ENCODE measurements around the gene FCN1. TPM values are rescaled to one million over a fixed set of nuclear protein-coding genes. Genes with fewer than 3 reads are reported as not detected.

The FCN1 gene
- polyA plus RNA-seq, 1 donor (not counting 4 experiments of a cell fraction or from before 2014, with no cell fraction given), result not detected

DNA sequence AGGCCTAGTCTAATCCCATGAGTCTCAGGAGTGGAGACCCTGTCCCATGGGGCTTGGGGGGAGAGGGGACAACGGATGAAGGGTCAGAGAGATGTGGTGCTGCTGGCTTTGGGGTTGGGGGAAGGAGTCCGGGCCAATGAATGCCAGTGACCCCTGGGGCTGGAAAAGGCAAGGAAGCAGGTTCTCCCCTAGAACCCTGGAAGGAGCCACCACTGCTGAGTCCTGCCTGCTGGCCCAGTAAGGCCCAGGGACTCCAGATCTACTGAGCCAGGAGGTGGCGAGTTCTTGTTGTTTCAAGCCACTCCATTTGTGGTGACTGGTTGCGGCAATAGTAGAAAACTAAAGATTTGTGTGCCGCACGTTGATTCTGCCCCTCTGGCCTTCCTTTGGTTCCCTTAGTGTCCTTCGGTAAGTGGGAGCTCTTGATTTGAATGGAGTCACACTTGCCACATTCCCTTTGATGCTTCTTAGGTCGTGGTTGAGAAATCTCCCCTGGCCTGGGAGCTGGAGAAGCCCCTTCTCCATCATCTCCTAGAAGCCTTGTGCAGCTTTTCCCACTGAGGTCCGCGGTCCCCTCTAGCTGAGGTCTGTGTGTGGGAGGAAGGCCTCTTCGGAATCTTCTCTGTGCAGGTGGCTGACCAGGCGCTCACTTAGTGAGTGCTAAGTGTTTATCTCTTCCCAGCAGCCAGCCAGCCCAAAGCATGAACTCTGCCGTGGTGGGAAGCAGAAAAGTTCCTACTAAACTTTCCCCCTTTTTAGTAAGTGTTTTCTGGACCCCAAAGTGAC, 9.0 kb downstream of the FCN1 start:
- H3K36me3 ChIP-seq (ENCODE audit: control insufficient read depth in 2 of 2, extremely low read depth in 1 of 2, insufficient read depth in 2 of 2, low read length in 2 of 2), result no peaks in the 10 kb centered on the region
- no peak overlapping the region for H3K9ac ChIP-seq (ENCODE audit: control insufficient read depth, extremely low read depth, insufficient read depth, low read length)
- H3K9me3 ChIP-seq (ENCODE audit: control insufficient read depth, low read depth, low read length), result no peaks in the 10 kb centered on the region
- no peak overlapping the region for H3K27ac ChIP-seq (ENCODE audit: control insufficient read depth, insufficient read depth, low read length)
- DNase-seq (ENCODE audit: low read depth, low spot score) (no peak), FAIRE-seq (no peak)
- no peak for TF ChIP-seq EZH2 (IDR thresholded peaks at IDR 0.05; ENCODE audit: low read length)
- TF ChIP-seq, protein P1, sequence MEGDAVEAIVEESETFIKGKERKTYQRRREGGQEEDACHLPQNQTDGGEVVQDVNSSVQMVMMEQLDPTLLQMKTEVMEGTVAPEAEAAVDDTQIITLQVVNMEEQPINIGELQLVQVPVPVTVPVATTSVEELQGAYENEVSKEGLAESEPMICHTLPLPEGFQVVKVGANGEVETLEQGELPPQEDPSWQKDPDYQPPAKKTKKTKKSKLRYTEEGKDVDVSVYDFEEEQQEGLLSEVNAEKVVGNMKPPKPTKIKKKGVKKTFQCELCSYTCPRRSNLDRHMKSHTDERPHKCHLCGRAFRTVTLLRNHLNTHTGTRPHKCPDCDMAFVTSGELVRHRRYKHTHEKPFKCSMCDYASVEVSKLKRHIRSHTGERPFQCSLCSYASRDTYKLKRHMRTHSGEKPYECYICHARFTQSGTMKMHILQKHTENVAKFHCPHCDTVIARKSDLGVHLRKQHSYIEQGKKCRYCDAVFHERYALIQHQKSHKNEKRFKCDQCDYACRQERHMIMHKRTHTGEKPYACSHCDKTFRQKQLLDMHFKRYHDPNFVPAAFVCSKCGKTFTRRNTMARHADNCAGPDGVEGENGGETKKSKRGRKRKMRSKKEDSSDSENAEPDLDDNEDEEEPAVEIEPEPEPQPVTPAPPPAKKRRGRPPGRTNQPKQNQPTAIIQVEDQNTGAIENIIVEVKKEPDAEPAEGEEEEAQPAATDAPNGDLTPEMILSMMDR (optimal IDR thresholded peaks at IDR 0.05 in 1 of 3, IDR thresholded peaks at IDR 0.05 in 1 of 3, conservative IDR thresholded peaks at IDR 0.05 in 1 of 3; ENCODE audit: extremely low read depth in 1 of 3, insufficient read depth in 2 of 3, low read length in 3 of 3), result no peak
- no peaks in the 10 kb centered on the region for H3K27me3 ChIP-seq (ENCODE audit: control insufficient read depth, extremely low read depth, insufficient read depth, low read length)
- H2AFZ ChIP-seq (ENCODE audit: control insufficient read depth, low read length), result no peak overlapping the region
- H3K79me2 ChIP-seq (ENCODE audit: control insufficient read depth, insufficient read depth, low read length), result no peaks in the 10 kb centered on the region
- H4K20me1 ChIP-seq (ENCODE audit: control insufficient read depth, extremely low read depth, insufficient read depth, low read length), result no peaks in the 10 kb centered on the region
- H3K4me1 ChIP-seq (ENCODE audit: control insufficient read depth, extremely low read depth, insufficient read depth, low read length), result no peaks in the 10 kb centered on the region
- H3K4me3 ChIP-seq (ENCODE audit: control insufficient read depth in 2 of 3, extremely low read depth in 1 of 3, insufficient read depth in 2 of 3, low read depth in 1 of 3, low read length in 3 of 3), result no peak overlapping the region
- H3K4me2 ChIP-seq (ENCODE audit: control insufficient read depth, extremely low read depth, insufficient read depth, low read depth, low read length), result no peak overlapping the region
- dilution Hi-C loops (cut with MboI; ENCODE audit: extremely low pct_ligation_motif_present, low sequenced_read_pairs), result no loop called here
- H3K9me1 ChIP-seq (ENCODE audit: control insufficient read depth, extremely low read depth, insufficient read depth, low read length), result no peaks in the 10 kb centered on the region

DNA sequence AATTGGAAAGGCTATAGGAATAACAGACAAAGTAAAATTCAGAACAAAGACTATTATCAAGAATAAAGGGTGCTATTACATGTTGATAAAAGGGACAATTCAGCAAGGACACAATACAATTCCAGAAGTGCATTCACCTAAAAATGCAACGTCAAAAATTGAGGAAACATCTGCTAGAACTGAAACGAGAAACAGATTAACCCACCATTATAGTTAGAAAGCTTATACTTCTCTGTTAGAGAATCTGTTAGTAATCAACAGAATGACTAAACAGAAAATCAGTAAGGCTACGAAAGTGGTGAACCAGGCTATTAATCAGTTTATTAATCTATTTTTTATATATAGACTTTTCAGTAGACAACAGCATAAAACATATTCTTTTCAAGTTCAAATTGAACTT, 14.8 kb downstream of the FCN1 start:
- no peak for DNase-seq (ENCODE audit: low read depth, low spot score)
- no peak overlapping the region for H3K4me2 ChIP-seq (ENCODE audit: control insufficient read depth, extremely low read depth, insufficient read depth, low read depth, low read length)
- TF ChIP-seq, protein P1 (optimal IDR thresholded peaks at IDR 0.05 in 1 of 3, IDR thresholded peaks at IDR 0.05 in 1 of 3, conservative IDR thresholded peaks at IDR 0.05 in 1 of 3; ENCODE audit: extremely low read depth in 1 of 3, insufficient read depth in 2 of 3, low read length in 3 of 3), result no peak
- TF ChIP-seq EZH2 (IDR thresholded peaks at IDR 0.05; ENCODE audit: low read length), result no peak
- no peaks in the 10 kb centered on the region for H3K79me2 ChIP-seq (ENCODE audit: control insufficient read depth, insufficient read depth, low read length)
- H3K4me1 ChIP-seq (ENCODE audit: control insufficient read depth, extremely low read depth, insufficient read depth, low read length), result no peaks in the 10 kb centered on the region
- H3K4me3 ChIP-seq (ENCODE audit: control insufficient read depth in 2 of 3, extremely low read depth in 1 of 3, insufficient read depth in 2 of 3, low read depth in 1 of 3, low read length in 3 of 3), result no peak overlapping the region
- FAIRE-seq, result no peak
- no peak overlapping the region for H2AFZ ChIP-seq (ENCODE audit: control insufficient read depth, low read length)
- H3K27ac ChIP-seq (ENCODE audit: control insufficient read depth, insufficient read depth, low read length), result no peak overlapping the region
- dilution Hi-C loops (cut with MboI; ENCODE audit: extremely low pct_ligation_motif_present, low sequenced_read_pairs), result no loop called here
- no peaks in the 10 kb centered on the region for H3K27me3 ChIP-seq (ENCODE audit: control insufficient read depth, extremely low read depth, insufficient read depth, low read length)
- H3K9me1 ChIP-seq (ENCODE audit: control insufficient read depth, extremely low read depth, insufficient read depth, low read length), result no peaks in the 10 kb centered on the region
- no peaks in the 10 kb centered on the region for H4K20me1 ChIP-seq (ENCODE audit: control insufficient read depth, extremely low read depth, insufficient read depth, low read length)
- no peak overlapping the region for H3K9ac ChIP-seq (ENCODE audit: control insufficient read depth, extremely low read depth, insufficient read depth, low read length)
- no peaks in the 10 kb centered on the region for H3K9me3 ChIP-seq (ENCODE audit: control insufficient read depth, low read depth, low read length)
- H3K36me3 ChIP-seq (ENCODE audit: control insufficient read depth in 2 of 2, extremely low read depth in 1 of 2, insufficient read depth in 2 of 2, low read length in 2 of 2), result no peaks in the 10 kb centered on the region

Data from keratinocyte (primary cell).